ENCODE measurements around the gene SH3D21.
A peak's percentile ranks its signal among the peaks of the same experiment; 100 is the strongest.

Gene SH3D21

GRCh38 chr1:36307601-36308330, 1.6 kb downstream of the SH3D21 start:
- Histone ChIP-seq H3K9me3 (replicated peaks; ENCODE audit: insufficient read depth, low read length) (no peaks in the 10 kb centered on the region), H3K4me1 (ENCODE audit: low read length) (no peaks in the 10 kb centered on the region), H3K36me3 (replicated peaks; ENCODE audit: insufficient read depth, low read length) (no peaks in the 10 kb centered on the region), H4K20me1 (ENCODE audit: insufficient read depth, low read length) (no peaks in the 10 kb centered on the region), H3K79me2 (ENCODE audit: low read length) (no peaks in the 10 kb centered on the region), H3K4me3 (ENCODE audit: low read length) (peak overlapping the region; percentile 61), H2AFZ (ENCODE audit: low read length) (peak overlapping the region; percentile 70; the same call in 1 of the 2 replicates), H3K9ac (ENCODE audit: low read length) (no peak overlapping the region; the same call in 1 of the 2 replicates), H3K27ac (ENCODE audit: low read length) (no peak overlapping the region), H3K4me2 (ENCODE audit: low read depth, low read length) (peak overlapping the region; percentile 80), H3K9me2 (replicated peaks; ENCODE audit: insufficient read depth, low read length) (no peaks in the 10 kb centered on the region), H3F3A (ENCODE audit: insufficient read depth, low read length) (no peaks in the 10 kb centered on the region), H3K27me3 (replicated peaks; ENCODE audit: insufficient read depth, low read length) (no peaks in the 10 kb centered on the region)
- TF ChIP-seq EZH2 (optimal IDR thresholded peaks at IDR 0.05; ENCODE audit: low read depth, low read length) (no peak), CTCF (IDR thresholded peaks at IDR 0.05; ENCODE audit: low read length) (no peak), EZH2phosphoT487 (IDR thresholded peaks at IDR 0.05; ENCODE audit: low read length) (no peak)
- DNase-seq: no peak

GRCh38 chr1:36309397-36309796, 3.2 kb downstream of the SH3D21 start:
- Histone ChIP-seq H3K9ac (ENCODE audit: low read length) (no peak overlapping the region), H3K27me3 (replicated peaks; ENCODE audit: insufficient read depth, low read length) (no peaks in the 10 kb centered on the region), H3F3A (ENCODE audit: insufficient read depth, low read length) (no peaks in the 10 kb centered on the region), H4K20me1 (ENCODE audit: insufficient read depth, low read length) (no peaks in the 10 kb centered on the region), H3K4me1 (ENCODE audit: low read length) (no peaks in the 10 kb centered on the region), H2AFZ (ENCODE audit: low read length) (no peak overlapping the region), H3K9me3 (replicated peaks; ENCODE audit: insufficient read depth, low read length) (no peaks in the 10 kb centered on the region), H3K4me3 (ENCODE audit: low read length) (no peak overlapping the region), H3K9me2 (replicated peaks; ENCODE audit: insufficient read depth, low read length) (no peaks in the 10 kb centered on the region), H3K79me2 (ENCODE audit: low read length) (no peaks in the 10 kb centered on the region), H3K4me2 (ENCODE audit: low read depth, low read length) (no peak overlapping the region), H3K27ac (ENCODE audit: low read length) (no peak overlapping the region), H3K36me3 (replicated peaks; ENCODE audit: insufficient read depth, low read length) (no peaks in the 10 kb centered on the region)
- TF ChIP-seq EZH2phosphoT487 (IDR thresholded peaks at IDR 0.05; ENCODE audit: low read length) (no peak), CTCF (IDR thresholded peaks at IDR 0.05; ENCODE audit: low read length) (no peak), EZH2 (optimal IDR thresholded peaks at IDR 0.05; ENCODE audit: low read depth, low read length) (no peak)
- no peak for DNase-seq

- Histone ChIP-seq H3F3A (ENCODE audit: insufficient read depth, low read length) (no peaks in the 10 kb centered on the region), H3K9ac (ENCODE audit: low read length) (no peak overlapping the region), H3K4me3 (ENCODE audit: low read length) (no peak overlapping the region), H3K4me2 (ENCODE audit: low read depth, low read length) (no peak overlapping the region), H3K27ac (ENCODE audit: low read length) (no peak overlapping the region), H3K36me3 (replicated peaks; ENCODE audit: insufficient read depth, low read length) (no peaks in the 10 kb centered on the region), H3K79me2 (ENCODE audit: low read length) (no peaks in the 10 kb centered on the region), H3K9me2 (replicated peaks; ENCODE audit: insufficient read depth, low read length) (no peaks in the 10 kb centered on the region), H3K27me3 (replicated peaks; ENCODE audit: insufficient read depth, low read length) (no peaks in the 10 kb centered on the region), H4K20me1 (ENCODE audit: insufficient read depth, low read length) (no peaks in the 10 kb centered on the region), H2AFZ (ENCODE audit: low read length) (no peak overlapping the region), H3K9me3 (replicated peaks; ENCODE audit: insufficient read depth, low read length) (no peaks in the 10 kb centered on the region), H3K4me1 (ENCODE audit: low read length) (no peaks in the 10 kb centered on the region)
- no peak for DNase-seq
- TF ChIP-seq EZH2phosphoT487 (IDR thresholded peaks at IDR 0.05; ENCODE audit: low read length) (no peak), CTCF (IDR thresholded peaks at IDR 0.05; ENCODE audit: low read length) (no peak), EZH2 (optimal IDR thresholded peaks at IDR 0.05; ENCODE audit: low read depth, low read length) (no peak)
Observed at GRCh38 chr1:36320291-36320761, 14.2 kb downstream of the SH3D21 start.
